Type B pancreatic cell (in vitro differentiated cells): ENCODE data around the gene MAN2C1. TPM values are rescaled to one million over a fixed set of nuclear protein-coding genes. Genes with fewer than 3 reads are reported as not detected.

Experiments
- DNase-seq: peaks from one replicate; pipeline ENCODE4 v3.0.0; 2021; ENCODE audit warnings: mixed read lengths; ENCODE audit not compliant: unreplicated experiment; ENCODE audit errors: extremely low spot score
- H3K27ac Mint-ChIP-seq: 2 replicates; pipeline ENCODE4 v1.8.0; 2021; ENCODE audit warnings: mild to moderate bottlenecking, mixed read lengths
- H3K27me3 Mint-ChIP-seq: 2 replicates; pipeline ENCODE4 v1.8.0; 2021; ENCODE audit warnings: mixed read lengths
- H3K36me3 Mint-ChIP-seq: 2 replicates; pipeline ENCODE4 v1.8.0; 2021; ENCODE audit warnings: mixed read lengths
- H3K4me1 Mint-ChIP-seq: one replicate; pipeline ENCODE4 v1.8.0; 2021; ENCODE audit warnings: mixed read lengths; ENCODE audit not compliant: unreplicated experiment
- H3K4me3 Mint-ChIP-seq: 2 replicates; pipeline ENCODE4 v1.8.0; 2021; ENCODE audit warnings: mild to moderate bottlenecking, mixed read lengths
- H3K9me3 Mint-ChIP-seq: 2 replicates; pipeline ENCODE4 v1.8.0; 2021; ENCODE audit warnings: mixed read lengths
- total RNA-seq: library from RNA; stranded (reverse); gene quantifications from 2 replicates; pipeline ENCODE4 v1.2.1, GENCODE V29; 2021; ENCODE audit warnings: low replicate concordance
- TF ChIP-seq, protein P1 (sequence below): fragments of 200-600 bp; sonication (generic); conservative IDR thresholded peaks from 2 replicates; pipeline ENCODE4 v1.5.0; 2021; ENCODE audit warnings: antibody characterized with exemption, mild to moderate bottlenecking

The MAN2C1 gene
- total RNA-seq, 1 donor from 2014 or later = 220 TPM

- H3K36me3 Mint-ChIP-seq = peaks cover 3% of the 10 kb centered on the region
- no peaks in the 10 kb centered on the region for H3K9me3 Mint-ChIP-seq
- H3K4me3 Mint-ChIP-seq = no peak overlapping the region
- no peaks in the 10 kb centered on the region for H3K27me3 Mint-ChIP-seq
- TF ChIP-seq, protein P1, sequence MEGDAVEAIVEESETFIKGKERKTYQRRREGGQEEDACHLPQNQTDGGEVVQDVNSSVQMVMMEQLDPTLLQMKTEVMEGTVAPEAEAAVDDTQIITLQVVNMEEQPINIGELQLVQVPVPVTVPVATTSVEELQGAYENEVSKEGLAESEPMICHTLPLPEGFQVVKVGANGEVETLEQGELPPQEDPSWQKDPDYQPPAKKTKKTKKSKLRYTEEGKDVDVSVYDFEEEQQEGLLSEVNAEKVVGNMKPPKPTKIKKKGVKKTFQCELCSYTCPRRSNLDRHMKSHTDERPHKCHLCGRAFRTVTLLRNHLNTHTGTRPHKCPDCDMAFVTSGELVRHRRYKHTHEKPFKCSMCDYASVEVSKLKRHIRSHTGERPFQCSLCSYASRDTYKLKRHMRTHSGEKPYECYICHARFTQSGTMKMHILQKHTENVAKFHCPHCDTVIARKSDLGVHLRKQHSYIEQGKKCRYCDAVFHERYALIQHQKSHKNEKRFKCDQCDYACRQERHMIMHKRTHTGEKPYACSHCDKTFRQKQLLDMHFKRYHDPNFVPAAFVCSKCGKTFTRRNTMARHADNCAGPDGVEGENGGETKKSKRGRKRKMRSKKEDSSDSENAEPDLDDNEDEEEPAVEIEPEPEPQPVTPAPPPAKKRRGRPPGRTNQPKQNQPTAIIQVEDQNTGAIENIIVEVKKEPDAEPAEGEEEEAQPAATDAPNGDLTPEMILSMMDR = no peak
- no peak for DNase-seq
- H3K27ac Mint-ChIP-seq = no peak overlapping the region
- peaks cover 10% of the 10 kb centered on the region for H3K4me1 Mint-ChIP-seq
Observed at GRCh38 chr15:75364881-75365280, 3.5 kb downstream of the MAN2C1 start.

DNA sequence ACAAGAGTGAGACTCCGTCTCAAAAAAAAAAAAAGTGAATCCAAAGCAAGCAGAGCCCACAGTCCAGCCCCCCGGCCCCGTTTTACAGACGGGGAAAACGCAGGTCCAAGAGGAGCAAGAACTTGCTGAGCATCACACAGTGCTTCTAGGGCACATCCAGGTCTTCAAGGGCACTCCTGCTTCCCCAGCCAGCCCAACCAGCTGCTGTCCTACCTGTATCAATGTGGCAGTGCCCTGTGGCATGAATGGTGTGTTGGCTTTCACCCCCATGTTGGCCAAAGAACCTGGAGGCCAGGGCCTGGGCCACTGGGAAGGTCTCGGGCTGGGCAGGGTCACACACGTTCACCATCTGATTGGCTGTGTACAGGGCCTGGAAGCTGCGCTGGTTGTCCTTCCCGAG lies 4.6 kb downstream of the MAN2C1 start:
- no peaks in the 10 kb centered on the region for H3K36me3 Mint-ChIP-seq
- no peaks in the 10 kb centered on the region for H3K4me1 Mint-ChIP-seq

GRCh38 chr15:75362642-75363249 lies 5.7 kb downstream of the MAN2C1 start:
- TF ChIP-seq, protein P1 = no peak

More for the DNA sequence above, 4.6 kb downstream of the MAN2C1 start:
- H3K4me3 Mint-ChIP-seq = no peak overlapping the region
- peak; percentile 51 for DNase-seq
- no peaks in the 10 kb centered on the region for H3K9me3 Mint-ChIP-seq
- no peak overlapping the region for H3K27ac Mint-ChIP-seq
- H3K27me3 Mint-ChIP-seq = no peaks in the 10 kb centered on the region
- TF ChIP-seq, protein P1 = no peak

DNA sequence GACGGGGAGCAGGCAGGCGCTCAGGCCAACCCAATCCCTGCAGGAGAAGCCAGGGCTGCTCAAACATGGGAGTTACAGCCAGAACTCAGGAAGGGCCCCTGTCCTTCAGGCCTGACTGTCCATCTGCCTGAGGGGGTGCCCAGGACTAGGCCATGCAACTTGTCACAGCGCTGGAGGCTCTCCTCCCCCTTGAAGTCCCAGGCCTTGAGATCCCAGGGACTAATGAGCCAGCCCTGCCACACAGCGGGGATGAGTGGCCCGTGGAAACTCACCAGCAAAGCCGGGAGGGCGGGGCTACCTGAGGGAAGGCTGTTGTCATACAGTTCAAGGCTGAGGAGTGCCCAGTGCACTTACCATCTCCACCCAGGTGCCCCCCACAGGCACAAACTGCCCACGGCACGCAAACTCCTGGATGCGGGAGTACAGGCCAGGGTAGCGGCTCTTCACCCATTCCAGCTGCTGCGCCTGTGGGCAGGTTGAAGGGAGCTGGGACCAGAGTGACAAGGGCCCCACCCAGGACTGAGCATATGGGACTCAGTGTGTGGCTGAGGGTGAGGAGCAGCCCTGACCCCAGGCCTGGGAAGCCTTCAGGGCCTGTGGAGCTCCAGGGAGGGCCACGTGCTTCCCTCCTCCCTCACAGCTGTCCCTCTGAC lies 6.3 kb downstream of the MAN2C1 start:
- Mint-ChIP-seq H3K9me3 (no peaks in the 10 kb centered on the region), H3K4me3 (no peak overlapping the region), H3K27ac (no peak overlapping the region), H3K4me1 (no peaks in the 10 kb centered on the region), H3K36me3 (no peaks in the 10 kb centered on the region), H3K27me3 (no peaks in the 10 kb centered on the region)
- DNase-seq = peak; percentile 69
- TF ChIP-seq, protein P1 = no peak

More at GRCh38 chr15:75362642-75363249, 5.7 kb downstream of the MAN2C1 start:
- no peak overlapping the region for H3K4me3 Mint-ChIP-seq
- H3K27ac Mint-ChIP-seq = peak overlapping the region; percentile 64
- no peaks in the 10 kb centered on the region for H3K27me3 Mint-ChIP-seq
- peak; percentile 64 for DNase-seq
- no peaks in the 10 kb centered on the region for H3K9me3 Mint-ChIP-seq
- no peaks in the 10 kb centered on the region for H3K36me3 Mint-ChIP-seq
- no peaks in the 10 kb centered on the region for H3K4me1 Mint-ChIP-seq

- Mint-ChIP-seq H3K9me3 (no peaks in the 10 kb centered on the region), H3K4me3 (no peak overlapping the region), H3K36me3 (no peaks in the 10 kb centered on the region), H3K4me1 (no peaks in the 10 kb centered on the region), H3K27ac (no peak overlapping the region), H3K27me3 (no peaks in the 10 kb centered on the region)
- DNase-seq = peak; percentile 64
- TF ChIP-seq, protein P1 = no peak
Observed at GRCh38 chr15:75361361-75361988, 6.9 kb downstream of the MAN2C1 start.
